ENCODE measurements around the gene PTPRT.
A peak's percentile ranks its signal among the peaks of the same experiment; 100 is the strongest.

PTPRT gene

GRCh38 chr20:42986143-42986773, 203.4 kb downstream of the PTPRT start:
- DNase-seq (ENCODE audit: insufficient read length, low spot score) = no peak
- FAIRE-seq = peak; percentile 55

- FAIRE-seq = peak; percentile 73
- DNase-seq (ENCODE audit: insufficient read length, low spot score) = no peak
These were observed 204.1 kb downstream of the PTPRT start for GRCh38 chr20:42985628-42986027.

GRCh38 chr20:42982218-42982617, 207.5 kb downstream of the PTPRT start:
- DNase-seq (ENCODE audit: insufficient read length, low spot score) (no peak), FAIRE-seq (no peak)

GRCh38 chr20:42981253-42981652, 208.5 kb downstream of the PTPRT start:
- FAIRE-seq = peak; percentile 79

GRCh38 chr20:42979720-42980119, 210.0 kb downstream of the PTPRT start:
- DNase-seq (ENCODE audit: insufficient read length, low spot score) (no peak), FAIRE-seq (no peak)

More at GRCh38 chr20:42981253-42981652, 208.5 kb downstream of the PTPRT start:
- no peak for DNase-seq (ENCODE audit: insufficient read length, low spot score)

- FAIRE-seq (peak; percentile 57), DNase-seq (ENCODE audit: insufficient read length, low spot score) (no peak)
These were observed 211.3 kb downstream of the PTPRT start for GRCh38 chr20:42978184-42978974.

GRCh38 chr20:42975974-42976373, 213.7 kb downstream of the PTPRT start:
- no peak for DNase-seq (ENCODE audit: insufficient read length, low spot score)
- FAIRE-seq = no peak

- DNase-seq (ENCODE audit: insufficient read length, low spot score) = no peak
- FAIRE-seq = no peak
These were observed 215.4 kb downstream of the PTPRT start for GRCh38 chr20:42974347-42974746.

- DNase-seq (ENCODE audit: insufficient read length, low spot score) (no peak), FAIRE-seq (no peak)
These were observed 217.1 kb downstream of the PTPRT start for GRCh38 chr20:42972591-42972990.

GRCh38 chr20:42968746-42969145, 221.0 kb downstream of the PTPRT start:
- FAIRE-seq = peak; percentile 96
- no peak for DNase-seq (ENCODE audit: insufficient read length, low spot score)

GRCh38 chr20:42963796-42964195, 225.9 kb downstream of the PTPRT start:
- DNase-seq (ENCODE audit: insufficient read length, low spot score) (no peak), FAIRE-seq (no peak)

- DNase-seq (ENCODE audit: insufficient read length, low spot score) = no peak
- FAIRE-seq = no peak
These were observed 227.9 kb downstream of the PTPRT start for GRCh38 chr20:42961771-42962170.

GRCh38 chr20:42959996-42960395, 229.7 kb downstream of the PTPRT start:
- DNase-seq (ENCODE audit: insufficient read length, low spot score) (no peak), FAIRE-seq (no peak)

- DNase-seq (ENCODE audit: insufficient read length, low spot score) (no peak), FAIRE-seq (no peak)
These were observed 231.2 kb downstream of the PTPRT start for GRCh38 chr20:42958367-42959069.

- FAIRE-seq (no peak), DNase-seq (ENCODE audit: insufficient read length, low spot score) (no peak)
These were observed 232.0 kb downstream of the PTPRT start for GRCh38 chr20:42957704-42958095.

- DNase-seq (ENCODE audit: insufficient read length, low spot score) (no peak), FAIRE-seq (no peak)
These were observed 232.5 kb downstream of the PTPRT start for GRCh38 chr20:42957018-42957703.

GRCh38 chr20:42955713-42956112, 234.0 kb downstream of the PTPRT start:
- FAIRE-seq = no peak
- DNase-seq (ENCODE audit: insufficient read length, low spot score) = no peak

- DNase-seq (ENCODE audit: insufficient read length, low spot score) = no peak
- no peak for FAIRE-seq
These were observed 234.8 kb downstream of the PTPRT start for GRCh38 chr20:42954951-42955350.

- FAIRE-seq (no peak), DNase-seq (ENCODE audit: insufficient read length, low spot score) (no peak)
These were observed 239.8 kb downstream of the PTPRT start for GRCh38 chr20:42949950-42950349.

- FAIRE-seq = no peak
- no peak for DNase-seq (ENCODE audit: insufficient read length, low spot score)
These were observed 244.3 kb downstream of the PTPRT start for GRCh38 chr20:42945234-42945994.
